ENCODE measurements around the gene USP24. TPM values are rescaled to one million over a fixed set of nuclear protein-coding genes. Genes with fewer than 3 reads are reported as not detected.

USP24 gene
- total RNA-seq, 1 donor from 2014 or later = 50.5 TPM

GRCh38 chr1:55074455-55074854, 140.7 kb downstream of the USP24 start:
- H3K36me3 Mint-ChIP-seq = peaks cover 28% of the 10 kb centered on the region
- Histone ChIP-seq H3K9ac (no peak overlapping the region), H3K4me3 (no peak overlapping the region), H3K79me2 (ENCODE audit: low read depth) (no peaks in the 10 kb centered on the region), H3K36me3 (peaks cover 14% of the 10 kb centered on the region), H3K4me2 (no peak overlapping the region), H3K4me1 (no peaks in the 10 kb centered on the region), H3K27me3 (no peaks in the 10 kb centered on the region), H3K9me3 (ENCODE audit: low read depth) (no peaks in the 10 kb centered on the region), H3K27ac (no peak overlapping the region), H4K20me1 (ENCODE audit: low read depth) (no peaks in the 10 kb centered on the region), H3F3A (ENCODE audit: low read depth) (peaks cover 18% of the 10 kb centered on the region), H2AFZ (replicated peaks) (no peak overlapping the region)
- no peak overlapping the region for H3K27ac Mint-ChIP-seq
- no peak overlapping the region for H3K4me3 Mint-ChIP-seq
- H3K4me1 Mint-ChIP-seq = no peaks in the 10 kb centered on the region
- no peak for TF ChIP-seq EZH2phosphoT487 (IDR thresholded peaks at IDR 0.05)
- TF ChIP-seq CTCF (IDR thresholded peaks at IDR 0.05) = no peak
- no peak for TF ChIP-seq EZH2 (IDR thresholded peaks at IDR 0.05)
- peaks cover 3% of the 10 kb centered on the region for H3K27me3 Mint-ChIP-seq (ENCODE audit: insufficient read depth, low read depth)
- H3K9me3 Mint-ChIP-seq = no peaks in the 10 kb centered on the region
- no peak for DNase-seq (ENCODE audit: low spot score)

- Mint-ChIP-seq H3K9me3 (no peaks in the 10 kb centered on the region), H3K4me1 (no peaks in the 10 kb centered on the region), H3K36me3 (peaks cover 32% of the 10 kb centered on the region), H3K4me3 (no peak overlapping the region), H3K27ac (no peak overlapping the region), H3K27me3 (ENCODE audit: insufficient read depth, low read depth) (peaks cover 3% of the 10 kb centered on the region)
- Histone ChIP-seq H3F3A (ENCODE audit: low read depth) (peaks cover 18% of the 10 kb centered on the region), H3K4me3 (no peak overlapping the region), H3K4me1 (no peaks in the 10 kb centered on the region), H3K4me2 (no peak overlapping the region), H3K9me3 (ENCODE audit: low read depth) (no peaks in the 10 kb centered on the region), H3K27ac (no peak overlapping the region), H3K79me2 (ENCODE audit: low read depth) (no peaks in the 10 kb centered on the region), H3K9ac (no peak overlapping the region), H3K27me3 (no peaks in the 10 kb centered on the region), H2AFZ (replicated peaks) (no peak overlapping the region), H3K36me3 (peaks cover 10% of the 10 kb centered on the region), H4K20me1 (ENCODE audit: low read depth) (no peaks in the 10 kb centered on the region)
- TF ChIP-seq EZH2 (IDR thresholded peaks at IDR 0.05) = no peak
- no peak for TF ChIP-seq EZH2phosphoT487 (IDR thresholded peaks at IDR 0.05)
- TF ChIP-seq CTCF (IDR thresholded peaks at IDR 0.05) = no peak
- DNase-seq (ENCODE audit: low spot score) = no peak
Measured at GRCh38 chr1:55073187-55073916, 141.8 kb downstream of the USP24 start.

GRCh38 chr1:55071477-55071876, 143.7 kb downstream of the USP24 start:
- H3K4me3 Mint-ChIP-seq = no peak overlapping the region

More at GRCh38 chr1:55071477-55071876, 143.7 kb downstream of the USP24 start:
- Histone ChIP-seq H3K27ac (peak overlapping the region; percentile 16), H3F3A (ENCODE audit: low read depth) (peaks cover 18% of the 10 kb centered on the region), H3K79me2 (ENCODE audit: low read depth) (no peaks in the 10 kb centered on the region), H2AFZ (replicated peaks) (no peak overlapping the region), H3K4me3 (no peak overlapping the region), H3K36me3 (peaks cover 13% of the 10 kb centered on the region), H3K4me2 (no peak overlapping the region), H3K27me3 (no peaks in the 10 kb centered on the region), H3K4me1 (no peaks in the 10 kb centered on the region), H4K20me1 (ENCODE audit: low read depth) (no peaks in the 10 kb centered on the region), H3K9ac (no peak overlapping the region), H3K9me3 (ENCODE audit: low read depth) (no peaks in the 10 kb centered on the region)
- peak; percentile 76 for DNase-seq (ENCODE audit: low spot score)
- no peak overlapping the region for H3K27ac Mint-ChIP-seq
- no peaks in the 10 kb centered on the region for H3K9me3 Mint-ChIP-seq
- peaks cover 38% of the 10 kb centered on the region for H3K36me3 Mint-ChIP-seq
- peaks cover 3% of the 10 kb centered on the region for H3K27me3 Mint-ChIP-seq (ENCODE audit: insufficient read depth, low read depth)
- H3K4me1 Mint-ChIP-seq = no peaks in the 10 kb centered on the region
- TF ChIP-seq CTCF (IDR thresholded peaks at IDR 0.05) (peak; percentile 62), EZH2phosphoT487 (IDR thresholded peaks at IDR 0.05) (no peak)
